Epithelial cell of proximal tubule (primary cell): ENCODE results near the gene ASAP2. TPM values are rescaled to one million over a fixed set of nuclear protein-coding genes. Genes with fewer than 3 reads are reported as not detected.

Experiments used
- DNase-seq: peaks from one replicate; pipeline ENCODE4 v3.0.0-alpha.2; 2011; ENCODE audit warnings: low read depth
- H3K4me3 ChIP-seq: 2 replicates; pipeline ENCODE4 v1.5.1; 2011; ENCODE audit warnings: low read depth, mild to moderate bottlenecking, low read length
- CTCF ChIP-seq: conservative IDR thresholded peaks from 2 replicates; pipeline ENCODE4 v1.5.1; 2012; ENCODE audit warnings: low read depth, mild to moderate bottlenecking, low read length
- total RNA-seq: library from RNA; depleted of rRNA; stranded (reverse); fragments of >200 nt; gene quantifications from 2 replicates; pipeline ENCODE4 v1.2.3, GENCODE V29; 2015

The ASAP2 gene
- total RNA-seq, 1 donor from 2014 or later: 33.0 TPM

- H3K4me3 ChIP-seq: no peak overlapping the region
- no peak for TF ChIP-seq CTCF
- no peak for DNase-seq
These were observed 236.9 kb downstream of the ASAP2 start for GRCh38 chr2:9443526-9443925.

- DNase-seq: no peak
- no peak overlapping the region for H3K4me3 ChIP-seq
- TF ChIP-seq CTCF: no peak
These were observed 238.5 kb downstream of the ASAP2 start for GRCh38 chr2:9445089-9445488.

- no peak for DNase-seq
- no peak for TF ChIP-seq CTCF
- no peak overlapping the region for H3K4me3 ChIP-seq
These were observed 244.6 kb downstream of the ASAP2 start for GRCh38 chr2:9451231-9451630.

Other genes starting within 250 kb of the ASAP2 start
- 23.3 and 34.9 TPM in 2 replicates for gene MBOAT2, start 203.1 kb upstream of the ASAP2 start, total RNA-seq
- 62.6 and 73.8 TPM in 2 replicates for gene ITGB1BP1, start 216.7 kb downstream of the ASAP2 start, total RNA-seq
- 66.3 and 91.2 TPM in 2 replicates for gene CPSF3, start 216.8 kb downstream of the ASAP2 start, total RNA-seq